Smooth muscle cell of the brain vasculature (primary cell): ENCODE results near the gene KCNG2.

ENCODE experiments used
- DNase-seq: peaks from one replicate; pipeline ENCODE4 v3.0.0-alpha.2; 2012; ENCODE audit warnings: low read depth, low spot score

KCNG2 gene

GRCh38 chr18:79905389-79905911 is 107.7 kb downstream of the KCNG2 start:
- no peak for DNase-seq

- DNase-seq: no peak
Measured at GRCh38 chr18:79905993-79906392, 108.3 kb downstream of the KCNG2 start.

GRCh38 chr18:79906706-79907105 is 109.0 kb downstream of the KCNG2 start:
- DNase-seq: no peak

GRCh38 chr18:79910563-79911343 is 113.0 kb downstream of the KCNG2 start:
- no peak for DNase-seq

- DNase-seq: no peak
Measured at GRCh38 chr18:79911344-79912270, 113.9 kb downstream of the KCNG2 start.

GRCh38 chr18:79912409-79912991 is 114.8 kb downstream of the KCNG2 start:
- peak; percentile 12 for DNase-seq

- DNase-seq: no peak
Measured at GRCh38 chr18:79912994-79913831, 115.5 kb downstream of the KCNG2 start.

- DNase-seq: no peak
Measured at GRCh38 chr18:79914614-79915160, 116.9 kb downstream of the KCNG2 start.

GRCh38 chr18:79915161-79916127 is 117.7 kb downstream of the KCNG2 start:
- no peak for DNase-seq

- no peak for DNase-seq
Measured at GRCh38 chr18:79916128-79916494, 118.4 kb downstream of the KCNG2 start.

GRCh38 chr18:79916546-79917168 is 118.9 kb downstream of the KCNG2 start:
- DNase-seq: no peak

- no peak for DNase-seq
Measured at GRCh38 chr18:79917169-79917852, 119.6 kb downstream of the KCNG2 start.

- DNase-seq: no peak
Measured at GRCh38 chr18:79917853-79918614, 120.3 kb downstream of the KCNG2 start.

- DNase-seq: no peak
Measured at GRCh38 chr18:79918615-79919011, 120.9 kb downstream of the KCNG2 start.

GRCh38 chr18:79919089-79919488 is 121.4 kb downstream of the KCNG2 start:
- DNase-seq: no peak

- no peak for DNase-seq
Measured at GRCh38 chr18:79921984-79922965, 124.5 kb downstream of the KCNG2 start.

- no peak for DNase-seq
Measured at GRCh38 chr18:79922971-79923411, 125.3 kb downstream of the KCNG2 start.
